NCI-H128 (cell line): ENCODE measurements around the gene DRC1.

Experiments used
- DNase-seq: peaks from one replicate; lab custom pipeline; 2025; ENCODE audit not compliant: unreplicated experiment; lab: John Stamatoyannopoulos, UW

Gene DRC1

DNA sequence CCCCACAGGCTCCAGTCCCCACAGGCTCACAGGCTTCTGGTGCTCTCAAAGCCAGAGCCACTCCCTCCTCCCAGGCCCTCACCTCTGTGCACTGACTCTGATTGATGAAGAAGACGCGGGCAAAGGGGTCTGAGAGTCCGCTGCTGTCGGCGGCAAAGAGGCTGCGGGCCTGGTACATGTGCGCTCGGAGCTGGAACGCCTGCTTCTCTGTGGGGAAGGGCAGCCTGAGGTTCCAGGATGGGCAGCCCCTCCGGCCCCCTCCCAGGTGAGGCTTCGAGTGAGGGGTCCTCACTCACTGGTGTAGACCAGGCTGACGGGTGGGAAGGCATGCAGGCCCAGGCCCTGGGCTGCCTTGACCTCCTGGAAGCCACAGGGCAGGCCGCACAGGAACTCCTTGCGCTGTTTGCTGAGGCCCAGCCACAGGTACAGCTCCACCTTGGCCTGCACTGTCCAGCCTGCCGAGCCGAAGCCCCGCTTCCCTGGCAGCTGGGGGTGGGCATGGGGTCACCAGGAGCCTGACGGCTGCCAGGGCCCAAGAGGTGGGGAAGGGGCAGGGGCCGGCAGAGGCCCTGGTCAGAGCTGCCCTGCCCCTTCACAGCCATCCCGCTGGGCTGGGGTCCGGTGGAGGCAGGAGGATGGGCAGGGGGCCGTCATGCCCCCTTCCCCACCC is 74.2 kb downstream of the DRC1 start:
- DNase-seq, result no peak

GRCh38 chr2:26477126-26477910 is 75.6 kb downstream of the DRC1 start:
- DNase-seq, result no peak

GRCh38 chr2:26477911-26478253 is 76.2 kb downstream of the DRC1 start, which contains the start of gene OTOF:
OTOF (minus strand) TSS chr2:26478124.
- no peak for DNase-seq

GRCh38 chr2:26478366-26478765 is 76.6 kb downstream of the DRC1 start:
- no peak for DNase-seq

- no peak for DNase-seq
Observed at GRCh38 chr2:26479131-26479788, 77.5 kb downstream of the DRC1 start.

DNA sequence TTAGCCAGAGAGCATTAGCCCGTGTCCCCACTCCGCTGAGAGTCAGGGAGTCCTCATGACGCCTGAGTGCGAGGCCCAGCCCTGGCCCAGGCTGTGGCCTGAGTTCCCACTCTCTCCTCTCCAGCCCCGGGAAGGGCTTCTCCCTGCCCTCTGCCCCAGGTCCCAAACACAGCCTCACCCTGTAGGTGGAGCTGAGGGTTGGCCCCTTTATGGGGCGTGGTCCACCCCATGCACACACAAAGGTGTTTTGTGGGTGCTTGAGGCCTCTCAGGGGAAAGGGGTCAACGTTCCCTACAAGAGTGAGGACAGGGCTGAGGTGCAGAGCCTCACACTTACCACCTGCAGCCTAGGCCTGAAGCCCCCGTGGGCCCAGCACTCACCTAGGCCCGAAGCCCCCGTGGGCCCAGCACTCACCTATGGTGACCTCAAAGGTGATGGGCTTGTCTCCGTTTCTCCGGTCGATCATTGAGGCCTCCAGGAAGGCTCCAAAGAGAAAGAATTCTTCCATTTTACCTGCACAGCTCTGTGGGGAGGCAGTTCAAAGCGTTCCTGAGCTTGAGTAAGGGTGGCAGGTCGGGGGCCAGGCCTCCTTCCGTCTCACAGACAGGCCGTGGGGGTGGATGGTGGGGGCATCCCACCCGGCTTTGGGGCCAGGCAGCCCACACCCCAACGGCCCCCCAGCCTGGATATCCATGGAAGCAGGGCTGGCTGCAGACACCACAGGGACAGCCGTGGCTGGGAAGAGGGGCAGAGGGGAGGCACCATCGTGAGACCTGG is 78.3 kb downstream of the DRC1 start:
- DNase-seq, result no peak

GRCh38 chr2:26480566-26481423 is 79.1 kb downstream of the DRC1 start:
- no peak for DNase-seq

DNA sequence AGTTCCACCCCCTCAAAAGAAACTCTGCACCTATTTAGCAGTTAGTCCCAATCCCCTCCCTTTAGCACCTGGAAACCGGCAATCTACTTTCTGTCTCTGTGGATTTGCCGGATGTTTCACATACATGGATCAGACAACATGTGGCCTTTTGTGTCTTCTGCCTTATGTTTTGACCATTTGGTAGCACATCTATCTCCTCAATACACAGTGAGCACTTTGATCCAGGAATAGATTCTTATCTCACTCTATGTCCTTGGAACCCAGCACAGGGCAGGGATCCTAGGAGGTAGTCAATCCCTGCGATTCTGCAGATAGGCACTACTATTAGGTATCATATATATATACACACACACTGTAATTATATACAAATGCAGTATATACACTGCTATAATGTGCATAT is 80.0 kb downstream of the DRC1 start:
- no peak for DNase-seq

GRCh38 chr2:26482211-26483026 is 80.7 kb downstream of the DRC1 start:
- DNase-seq, result no peak

GRCh38 chr2:26483027-26483326 is 81.3 kb downstream of the DRC1 start:
- no peak for DNase-seq

DNA sequence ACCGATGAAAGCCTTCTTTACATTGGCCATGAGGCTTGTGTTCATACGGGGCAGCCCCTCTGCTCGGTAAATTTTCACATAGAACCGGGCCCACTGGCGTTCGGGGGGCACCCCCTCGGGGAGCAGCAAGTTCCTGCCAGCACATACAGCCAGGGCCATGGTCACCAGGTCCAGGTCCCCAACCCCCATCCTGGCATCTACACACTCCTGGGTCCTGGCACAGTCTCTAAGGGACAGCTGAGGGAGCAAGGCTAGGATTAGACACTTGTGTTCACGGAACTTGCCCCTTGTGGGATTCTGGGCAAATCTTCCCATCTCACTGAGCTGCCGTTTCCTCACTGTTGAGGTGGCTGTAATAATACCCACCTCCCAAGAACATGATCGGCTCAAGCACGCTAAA is 81.8 kb downstream of the DRC1 start:
- DNase-seq, result no peak

GRCh38 chr2:26483957-26484565 is 82.3 kb downstream of the DRC1 start:
- no peak for DNase-seq

- no peak for DNase-seq
Observed at GRCh38 chr2:26484579-26484978, 82.9 kb downstream of the DRC1 start.

DNA sequence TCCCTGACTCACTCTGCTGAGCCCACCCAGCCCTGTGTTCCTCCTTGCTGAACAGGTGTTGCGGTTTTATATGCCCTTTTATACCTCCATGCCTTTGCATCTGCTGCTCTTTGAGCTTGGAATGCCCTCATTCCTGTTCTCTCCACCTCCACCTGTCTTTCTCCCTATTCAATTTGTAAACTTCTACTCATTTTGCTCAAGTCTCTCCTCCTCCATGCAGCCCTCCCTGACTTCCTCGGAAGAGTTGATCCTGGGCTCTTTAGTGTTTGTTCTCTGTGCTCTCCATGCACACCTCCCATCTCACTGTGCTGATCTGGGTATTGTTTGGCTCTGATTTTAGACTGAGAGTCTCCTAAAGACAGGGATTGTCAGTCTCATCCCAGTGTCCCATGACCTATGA is 83.4 kb downstream of the DRC1 start:
- no peak for DNase-seq

- DNase-seq, result no peak
Observed at GRCh38 chr2:26485725-26486418, 84.2 kb downstream of the DRC1 start.

DNA sequence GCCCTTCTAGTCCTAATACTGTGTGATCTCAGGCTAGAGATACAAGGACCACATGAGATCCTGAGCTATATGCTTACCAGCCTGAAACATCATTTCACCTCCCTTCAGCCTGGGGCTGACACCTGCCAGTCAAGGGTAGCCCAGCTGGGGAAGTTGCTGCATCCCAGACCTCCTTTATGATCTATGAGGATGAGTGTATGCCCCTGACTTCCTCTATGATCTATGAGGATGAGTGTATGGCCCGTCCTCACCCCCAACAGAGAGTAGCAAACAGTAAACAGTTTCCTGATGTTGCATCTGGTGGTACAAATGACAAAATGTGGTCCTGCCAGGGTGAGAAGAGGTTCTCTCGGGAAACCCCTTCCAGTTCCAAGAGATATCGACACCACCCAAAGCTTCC is 85.1 kb downstream of the DRC1 start:
- no peak for DNase-seq

DNA sequence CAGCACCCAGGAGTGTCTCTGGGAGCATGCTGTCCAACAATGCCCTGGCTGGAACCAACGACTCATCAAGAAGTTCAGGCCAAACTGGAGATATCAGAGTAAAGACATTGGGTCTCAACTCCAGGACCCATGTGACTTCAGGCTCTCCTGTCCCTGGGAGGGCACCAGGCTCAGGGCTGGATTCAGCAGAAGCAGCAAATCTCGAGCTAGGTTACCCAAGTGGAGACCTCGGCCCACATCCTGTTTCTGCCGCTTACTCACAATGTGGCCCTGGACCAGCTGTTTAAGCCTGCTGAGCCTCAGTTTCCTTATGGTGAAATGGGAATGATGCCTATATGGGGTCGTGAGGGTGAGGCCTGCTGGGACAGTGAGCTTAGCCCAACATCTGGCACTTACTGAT is 85.5 kb downstream of the DRC1 start:
- DNase-seq, result no peak

DNA sequence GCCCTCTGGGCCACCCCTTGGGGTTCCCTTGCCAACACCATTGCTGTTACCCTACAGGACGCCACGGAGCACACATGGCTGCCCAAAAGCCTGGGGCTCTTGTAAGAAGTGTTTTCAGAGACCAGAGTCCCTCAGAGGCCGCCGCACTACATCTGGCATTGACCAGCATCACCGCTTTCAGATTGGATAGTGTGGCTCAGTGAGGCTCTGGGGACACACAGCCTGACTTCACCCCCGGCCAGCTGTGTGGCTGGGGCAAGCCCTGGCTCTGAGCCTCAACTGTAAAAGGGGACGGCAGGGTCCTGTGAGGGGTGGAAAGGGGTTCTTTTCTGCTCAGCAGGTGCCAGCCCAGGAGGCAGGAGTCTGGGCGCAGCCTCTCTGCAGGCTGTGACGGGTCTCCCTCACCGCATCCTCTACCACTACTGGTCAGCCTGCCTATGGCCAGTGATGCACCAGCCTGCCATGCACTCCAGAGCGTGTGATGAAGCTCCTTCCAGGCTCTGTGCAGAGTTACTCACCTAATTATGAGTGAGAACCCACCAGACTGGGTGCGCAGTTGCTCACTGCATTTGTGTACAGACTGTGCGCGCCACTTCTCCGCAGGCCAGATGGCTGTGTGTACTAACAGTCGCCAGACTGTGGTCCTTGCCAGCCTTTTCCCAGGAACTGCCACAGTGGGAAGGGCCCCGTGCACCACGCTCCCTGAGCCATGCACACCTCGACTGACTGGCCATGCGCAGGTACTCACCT is 86.9 kb downstream of the DRC1 start:
- no peak for DNase-seq
